Liver (tissue), 9 donors: ENCODE results near the gene HDAC3. TPM values are rescaled to one million over a fixed set of nuclear protein-coding genes. Genes with fewer than 3 reads are reported as not detected.

Source experiments
- DNase-seq: peaks from one replicate; pipeline ENCODE4 v3.0.0-alpha.2; 2017; ENCODE audit warnings: low spot score
- H3K27ac ChIP-seq, 2 donors: one replicate each; pipeline ENCODE4 v1.7.0; 2013; ENCODE audit warnings: inconsistent platforms in 2 of 2, low read length in 2 of 2, control low read depth in 1 of 2, low read depth in 1 of 2, mild to moderate bottlenecking in 1 of 2
- H3K27me3 ChIP-seq, 4 donors: one replicate each; pipeline versions ENCODE4 v1.6.1 to v1.7.0; 2013; ENCODE audit warnings: low read length in 3 of 4, inconsistent platforms in 1 of 4, mild to moderate bottlenecking in 1 of 4, moderate library complexity in 1 of 4; ENCODE audit not compliant: control insufficient read depth in 4 of 4, insufficient read depth in 4 of 4
- H3K36me3 ChIP-seq, 4 donors: one replicate each; pipeline versions ENCODE4 v1.6.1 to v1.7.0; 2013; ENCODE audit warnings: low read length in 3 of 4, mild to moderate bottlenecking in 3 of 4, low read depth in 1 of 4, moderate library complexity in 1 of 4; ENCODE audit not compliant: control insufficient read depth in 4 of 4, insufficient read depth in 3 of 4
- H3K4me1 ChIP-seq, 4 donors: one replicate each; pipeline versions ENCODE4 v1.6.1 to v1.7.0; 2013; ENCODE audit warnings: low read length in 3 of 4, mild to moderate bottlenecking in 3 of 4, moderate library complexity in 1 of 4; ENCODE audit not compliant: control insufficient read depth in 4 of 4, insufficient read depth in 4 of 4
- H3K4me3 ChIP-seq, 3 donors: one replicate each; pipeline versions ENCODE4 v1.6.1 to v1.7.0; 2013; ENCODE audit warnings: low read length in 3 of 3, control low read depth in 1 of 3, low read depth in 1 of 3, mild to moderate bottlenecking in 1 of 3
- H3K9ac ChIP-seq, 2 donors: one replicate each; pipeline ENCODE4 v1.7.0; 2013; ENCODE audit warnings: low read length in 2 of 2, mild to moderate bottlenecking in 2 of 2, moderate library complexity in 2 of 2, control low read depth in 1 of 2, low read depth in 1 of 2
- H3K9me3 ChIP-seq, 4 donors: one replicate each; pipeline versions ENCODE4 v1.6.1 to v1.7.0; 2013; ENCODE audit warnings: low read length in 3 of 4; ENCODE audit not compliant: control insufficient read depth in 4 of 4
- ATF3 ChIP-seq: IDR thresholded peaks from 2 replicates; pipeline ENCODE4 v1.6.1; 2016; ENCODE audit warnings: antibody characterized with exemption
- CTCF ChIP-seq: fragments of 150-350 bp; IDR thresholded peaks from 2 replicates; pipeline ENCODE4 v1.5.1; 2017; ENCODE audit warnings: improper control_type of control experiment, low read depth, low read length; ENCODE audit not compliant: missing input control
- EGR1 ChIP-seq, 2 donors: IDR thresholded peaks; 2 replicates each; pipeline ENCODE4 v1.6.1; 2016 to 2018; ENCODE audit warnings: antibody characterized with exemption in 2 of 2, low read depth in 2 of 2
- FOXA1 ChIP-seq: IDR thresholded peaks from 2 replicates; pipeline ENCODE4 v1.6.1; 2016; ENCODE audit warnings: antibody characterized with exemption
- FOXA2 ChIP-seq: IDR thresholded peaks from 2 replicates; pipeline ENCODE4 v1.6.1; 2016; ENCODE audit warnings: antibody characterized with exemption
- GABPA ChIP-seq, 2 donors: IDR thresholded peaks in 1 of 2; conservative IDR thresholded peaks in 1 of 2; 2 replicates each; pipeline ENCODE4 v1.6.1; 2016; ENCODE audit warnings: antibody characterized with exemption in 2 of 2, mild to moderate bottlenecking in 1 of 2, moderate library complexity in 1 of 2
- HNF4A ChIP-seq, 2 donors: conservative IDR thresholded peaks; 2 replicates each; pipeline ENCODE4 v1.6.1; 2016; ENCODE audit warnings: antibody characterized with exemption in 2 of 2, mild to moderate bottlenecking in 2 of 2
- HNF4G ChIP-seq: IDR thresholded peaks from 2 replicates; pipeline ENCODE4 v1.6.1; 2016; ENCODE audit warnings: antibody characterized with exemption
- MAX ChIP-seq: IDR thresholded peaks from 2 replicates; pipeline ENCODE4 v1.6.1; 2016; ENCODE audit warnings: antibody characterized with exemption
- RAD21 ChIP-seq, 2 donors: IDR thresholded peaks; 2 replicates each; pipeline ENCODE4 v1.6.1; 2016; ENCODE audit warnings: antibody characterized with exemption in 2 of 2, mild to moderate bottlenecking in 2 of 2
- REST ChIP-seq: IDR thresholded peaks from 2 replicates; pipeline ENCODE4 v1.6.1; 2016; ENCODE audit warnings: antibody characterized with exemption, mild to moderate bottlenecking
- RXRA ChIP-seq, 2 donors: IDR thresholded peaks; 2 replicates each; pipeline ENCODE4 v1.6.1; 2017 to 2018; ENCODE audit warnings: antibody characterized with exemption in 2 of 2, mild to moderate bottlenecking in 1 of 2
- SP1 ChIP-seq: IDR thresholded peaks from 2 replicates; pipeline ENCODE4 v1.6.1; 2018; ENCODE audit warnings: antibody characterized with exemption, mild to moderate bottlenecking
- TAF1 ChIP-seq: conservative IDR thresholded peaks from 2 replicates; pipeline ENCODE4 v1.6.1; 2016; ENCODE audit warnings: antibody characterized with exemption, mild to moderate bottlenecking
- YY1 ChIP-seq: IDR thresholded peaks from 2 replicates; pipeline ENCODE4 v1.6.1; 2016; ENCODE audit warnings: antibody characterized with exemption, mild to moderate bottlenecking
- ZBTB33 ChIP-seq: IDR thresholded peaks from 2 replicates; pipeline ENCODE4 v1.6.1; 2016; ENCODE audit warnings: antibody characterized with exemption
- WGBS: extraction: QIAGEN DNeasy Blood & Tissue Kit; methylation state at CpG from one replicate; pipeline ENCODE4 v1.1.7; 2013; 5-methylcytosine and 5-hydroxymethylcytosine counted together
- polyA plus RNA-seq, 2 donors: library from polyadenylated mRNA; stranded (reverse) in 1 of 2; unstranded in 1 of 2; fragments of 200-250 nt in 1 of 2; fragments of >200 nt in 1 of 2; fragmentation: Nextera tagmentation in 1 of 2; extraction: Ambion mirVana in 1 of 2; gene quantifications; one replicate each; pipeline versions ENCODE4 v1.2.1 to v1.2.3, GENCODE V29; 2013 to 2015
- total RNA-seq, 2 donors: library from RNA; depleted of rRNA; stranded (reverse); fragments of >200 nt; gene quantifications; one replicate each; pipeline ENCODE4 v1.2.3, GENCODE V29; 2014
- donor health status: healthy.
- donor health status: healthy.
- donor health status: healthy.
- donor health status: healthy.
- donor health status: healthy.

The HDAC3 gene
- total and polyA plus RNA-seq, 4 donors = 20.1 to 45.3 (median 35.1) TPM

- Histone ChIP-seq H3K4me3 (peak within 1 kb of the TSS in 2 of 3 donors; percentile 66 to 67), H3K36me3 (no peaks in the 10 kb centered on the region), H3K9me3 (no peaks in the 10 kb centered on the region), H3K27ac (no peak within 1 kb of the TSS), H3K27me3 (no peaks in the 10 kb centered on the region), H3K4me1 (peaks cover 0 to 4% (median 1%) of the 10 kb centered on the region in 4 donors), H3K9ac (peak within 1 kb of the TSS in 1 of 2 donors; percentile 44)
- peak; percentile 99 for DNase-seq
- 8% methylated on average over 50 of the region's 50 CpGs for WGBS
- TF ChIP-seq SP1 (no peak), EGR1 (IDR thresholded peaks at IDR 0.05; ENCODE audit: low read depth in 2 of 2) (peak; percentile 22 to 49), ATF3 (no peak), HNF4A (conservative IDR thresholded peaks at IDR 0.05) (peak in 1 of 2 donors; percentile 23)
Measured at GRCh38 chr5:141650851-141651727, 14.4 kb upstream of the HDAC3 start, which contains the start of gene FCHSD1. Gene FCHSD1, minus strand, starts transcription at chr5:141651418. Its CDS starts 50 bp downstream, at chr5:141651368.

GRCh38 chr5:141649972-141650371 lies 13.3 kb upstream of the HDAC3 start:
- no peak overlapping the region for H3K27ac ChIP-seq
- no peak overlapping the region for H3K4me3 ChIP-seq
- DNase-seq = no peak
- H3K9me3 ChIP-seq = no peaks in the 10 kb centered on the region
- no peaks in the 10 kb centered on the region for H3K36me3 ChIP-seq
- H3K9ac ChIP-seq = no peak overlapping the region
- no peaks in the 10 kb centered on the region for H3K27me3 ChIP-seq
- no peak for TF ChIP-seq GABPA (IDR thresholded peaks at IDR 0.05 in 1 of 2, conservative IDR thresholded peaks at IDR 0.05 in 1 of 2)
- TF ChIP-seq HNF4G = no peak
- TF ChIP-seq ZBTB33 = no peak
- TF ChIP-seq HNF4A (conservative IDR thresholded peaks at IDR 0.05) = no peak
- no peak for TF ChIP-seq EGR1 (IDR thresholded peaks at IDR 0.05; ENCODE audit: low read depth in 2 of 2)
- no peak for TF ChIP-seq YY1
- TF ChIP-seq REST = no peak
- TF ChIP-seq FOXA2 = no peak
- no peak for TF ChIP-seq RXRA (IDR thresholded peaks at IDR 0.05)
- no peak for TF ChIP-seq ATF3
- TF ChIP-seq SP1 = no peak
- TF ChIP-seq MAX = no peak
- TF ChIP-seq TAF1 = no peak
- no peak for TF ChIP-seq FOXA1
- no peak for TF ChIP-seq RAD21 (IDR thresholded peaks at IDR 0.05)
- no peak for TF ChIP-seq CTCF
- peaks cover 0 to 4% (median 1%) of the 10 kb centered on the region in 4 donors for H3K4me1 ChIP-seq
